Esophagus squamous epithelium (tissue), 5 donors: ENCODE measurements around the gene CANT1. TPM values are rescaled to one million over a fixed set of nuclear protein-coding genes. Genes with fewer than 3 reads are reported as not detected.

Source experiments
- DNase-seq: peaks from one replicate; lab custom pipeline; 2025; lab: John Stamatoyannopoulos, UW
- H3K27ac ChIP-seq, 4 donors: fragments of 200-600 bp; sonication (generic); one replicate each; pipeline ENCODE4 v1.5.1; 2016 to 2019; ENCODE audit warnings: mild to moderate bottlenecking in 1 of 4
- H3K27me3 ChIP-seq, 4 donors: fragments of 200-600 bp; sonication (generic); 1 replicate in 3 of 4; 2 replicates in 1 of 4; pipeline versions ENCODE4 v1.5.1 to v1.6.0; 2017 to 2021; ENCODE audit warnings: antibody characterized with exemption in 1 of 4
- H3K36me3 ChIP-seq, 3 donors: fragments of 200-600 bp; sonication (generic); one replicate each; pipeline ENCODE4 v1.5.1; 2016 to 2019
- H3K4me1 ChIP-seq, 3 donors: fragments of 200-600 bp; sonication (generic); one replicate each; pipeline ENCODE4 v1.5.1; 2017 to 2019
- H3K4me3 ChIP-seq, 4 donors: fragments of 200-600 bp; sonication (generic); 1 replicate in 3 of 4; 2 replicates in 1 of 4; pipeline ENCODE4 v1.5.1; 2016 to 2019; ENCODE audit warnings: mild to moderate bottlenecking in 2 of 4, moderate library complexity in 1 of 4
- H3K9me3 ChIP-seq, 3 donors: fragments of 200-600 bp; sonication (generic); one replicate each; pipeline ENCODE4 v1.5.1; 2016 to 2019
- POLR2A ChIP-seq, 4 donors: fragments of 450-650 bp; IDR thresholded peaks; one replicate each; pipeline ENCODE4 v1.6.1; 2017; ENCODE audit warnings: antibody characterized with exemption in 4 of 4, mild to moderate bottlenecking in 4 of 4, moderate library complexity in 3 of 4
- whole genome bisulfite sequencing, 2 donors: methylation state at CpG; one replicate each; pipeline ENCODE4 v1.1.5; 2018; 5-methylcytosine and 5-hydroxymethylcytosine counted together
- intact Hi-C: fragments of 100-400 bp; cut with DNase I; formaldehyde crosslinking; loops from one replicate; pipeline ENCODE4 v1.15.0; 2022
- total RNA-seq, 4 donors: library from RNA; depleted of rRNA; stranded (reverse); fragments of >200 nt; gene quantifications; one replicate each; pipeline ENCODE4 v1.1.0, GENCODE V29; 2016
- TF ChIP-seq, protein P1 (sequence below), 6 experiments: fragments of 450-650 bp in 4 of 6; fragments of 200-600 bp in 2 of 6; sonication (generic) in 2 of 6; IDR thresholded peaks; one replicate each; pipeline ENCODE4 v1.5.1; 2016 to 2019; ENCODE audit warnings: antibody characterized with exemption in 6 of 6, mild to moderate bottlenecking in 4 of 6, moderate library complexity in 4 of 6
- donor health status: DM: yes; HTN: yes; CAD: no.

CANT1 gene
- total RNA-seq, 4 donors from 2014 or later = 36.2 to 58.8 (median 38.3) TPM

DNA sequence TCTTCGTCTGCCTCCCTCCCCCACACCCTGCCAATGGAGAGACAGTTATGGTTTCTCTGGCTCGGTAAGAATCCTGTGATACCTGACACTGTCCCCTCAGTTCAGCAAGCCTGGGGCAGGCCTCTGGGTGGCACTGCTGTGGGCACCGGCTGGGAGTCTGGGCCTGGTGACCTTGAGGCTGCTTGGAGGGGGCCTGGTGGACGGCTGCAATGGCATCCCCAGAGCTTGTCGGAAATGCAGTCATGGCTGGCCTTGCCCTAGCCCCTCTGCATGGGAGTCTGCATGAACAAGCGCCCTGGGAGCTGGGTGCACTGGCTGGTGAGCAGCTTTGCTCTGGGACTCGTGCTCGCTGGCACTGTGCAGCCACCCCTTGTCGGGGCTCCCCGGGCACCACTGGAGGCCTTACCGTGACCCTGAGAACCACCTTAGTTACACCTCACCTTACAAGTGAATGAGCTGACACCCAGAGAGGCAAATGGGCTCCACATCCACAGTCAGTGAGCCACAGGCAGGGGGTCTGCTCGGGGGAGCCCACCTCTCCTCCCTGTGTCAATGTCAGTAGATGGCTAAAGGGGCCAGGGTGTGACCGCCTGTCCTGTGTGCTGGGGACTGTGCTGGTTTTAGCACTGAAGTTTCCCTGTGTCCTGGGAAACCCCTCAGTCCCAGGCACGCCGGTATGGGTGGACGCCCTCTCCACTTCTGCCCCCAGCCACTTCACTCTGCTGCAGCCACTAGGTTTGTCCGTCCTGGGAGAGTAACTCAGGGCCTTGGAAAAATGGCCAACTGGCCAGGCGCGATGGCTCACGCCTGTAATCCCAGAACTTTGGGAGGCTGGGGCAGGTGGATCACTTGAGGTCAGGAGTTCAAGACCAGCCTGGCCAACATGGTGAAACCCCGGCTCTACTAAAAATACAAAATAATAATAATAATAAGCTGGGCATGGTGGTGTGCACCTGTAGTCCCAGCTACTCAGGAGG lies 31.3 kb downstream of the CANT1 start:
- Histone ChIP-seq H3K27ac (peak overlapping the region; percentile 57 to 92 (median 91)), H3K9me3 (no peaks in the 10 kb centered on the region), H3K27me3 (no peaks in the 10 kb centered on the region), H3K4me1 (peaks cover 43 to 79% (median 59%) of the 10 kb centered on the region in 3 donors), H3K36me3 (no peaks in the 10 kb centered on the region), H3K4me3 (peak overlapping the region; percentile 30 to 64 (median 48))
- no peak for DNase-seq
- 56% methylated on average over 4 of the region's 21 CpGs; no CpG with 5 or more reads in 1 of the 2 donors for WGBS, 2 donors
- intact Hi-C loops = no loop called here
- TF ChIP-seq, protein P1, sequence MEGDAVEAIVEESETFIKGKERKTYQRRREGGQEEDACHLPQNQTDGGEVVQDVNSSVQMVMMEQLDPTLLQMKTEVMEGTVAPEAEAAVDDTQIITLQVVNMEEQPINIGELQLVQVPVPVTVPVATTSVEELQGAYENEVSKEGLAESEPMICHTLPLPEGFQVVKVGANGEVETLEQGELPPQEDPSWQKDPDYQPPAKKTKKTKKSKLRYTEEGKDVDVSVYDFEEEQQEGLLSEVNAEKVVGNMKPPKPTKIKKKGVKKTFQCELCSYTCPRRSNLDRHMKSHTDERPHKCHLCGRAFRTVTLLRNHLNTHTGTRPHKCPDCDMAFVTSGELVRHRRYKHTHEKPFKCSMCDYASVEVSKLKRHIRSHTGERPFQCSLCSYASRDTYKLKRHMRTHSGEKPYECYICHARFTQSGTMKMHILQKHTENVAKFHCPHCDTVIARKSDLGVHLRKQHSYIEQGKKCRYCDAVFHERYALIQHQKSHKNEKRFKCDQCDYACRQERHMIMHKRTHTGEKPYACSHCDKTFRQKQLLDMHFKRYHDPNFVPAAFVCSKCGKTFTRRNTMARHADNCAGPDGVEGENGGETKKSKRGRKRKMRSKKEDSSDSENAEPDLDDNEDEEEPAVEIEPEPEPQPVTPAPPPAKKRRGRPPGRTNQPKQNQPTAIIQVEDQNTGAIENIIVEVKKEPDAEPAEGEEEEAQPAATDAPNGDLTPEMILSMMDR (IDR thresholded peaks at IDR 0.05) = no peak
- no peak for TF ChIP-seq POLR2A (IDR thresholded peaks at IDR 0.05)

DNA sequence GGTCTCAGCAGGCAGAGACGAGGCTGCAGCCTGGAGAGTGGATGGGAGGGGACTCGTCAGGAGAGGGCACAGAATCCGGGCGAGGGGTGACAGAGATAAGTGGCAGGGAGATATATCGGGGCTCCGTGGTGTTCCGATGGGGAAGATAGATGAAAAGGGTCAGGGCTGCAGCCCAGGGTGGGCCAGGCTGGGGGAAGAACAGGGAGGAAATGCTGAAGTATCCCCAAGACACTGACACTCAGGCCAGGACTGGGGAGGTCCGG lies 32.0 kb downstream of the CANT1 start:
- 44 to 54% methylated on average over 8 of the region's 8 CpGs for WGBS, 2 donors
- peak overlapping the region; percentile 83 to 92 (median 91) for H3K27ac ChIP-seq

DNA sequence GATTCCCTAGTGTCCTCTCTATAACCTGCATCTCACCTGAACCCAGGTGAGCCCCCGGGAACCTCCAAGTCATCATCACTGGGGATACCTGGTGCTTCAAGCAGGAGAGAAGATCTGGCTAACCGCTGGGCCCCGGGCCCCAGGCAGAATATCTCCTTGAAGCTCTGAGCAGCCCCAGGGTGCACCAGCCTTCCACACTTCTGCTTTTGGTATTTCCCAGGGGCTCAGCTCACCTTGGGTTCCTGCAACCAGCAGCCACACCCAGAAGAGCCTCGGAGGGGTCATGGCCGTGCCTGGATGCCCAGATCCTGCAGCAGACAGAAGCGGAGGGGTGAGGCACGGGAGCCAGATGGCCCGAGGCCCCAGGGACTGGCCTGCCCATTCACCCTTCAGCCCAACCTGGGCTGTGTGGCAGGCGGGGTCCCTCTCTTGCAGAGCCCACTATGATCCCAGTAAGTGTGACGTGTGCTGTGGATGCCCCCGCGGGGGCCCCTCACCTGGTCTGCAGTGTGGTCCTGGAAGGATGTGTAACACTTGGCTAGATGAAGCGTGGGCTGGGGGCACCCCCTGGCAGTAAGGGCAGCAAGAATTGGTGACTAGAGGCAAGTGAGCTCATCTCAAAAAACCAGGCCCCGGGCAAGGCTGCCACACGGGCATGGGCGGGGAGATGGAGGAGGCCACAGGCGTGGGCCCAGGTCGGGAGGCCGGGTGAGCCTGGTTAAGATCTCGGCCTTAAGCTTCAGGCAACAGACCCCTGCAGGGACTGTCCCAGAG lies 32.5 kb downstream of the CANT1 start:
- H3K27me3 ChIP-seq = no peaks in the 10 kb centered on the region
- H3K27ac ChIP-seq = peak overlapping the region; percentile 83 to 92 (median 91)
- DNase-seq = no peak
- H3K36me3 ChIP-seq = peaks cover 0 to 7% (median 0%) of the 10 kb centered on the region in 3 donors
- intact Hi-C loops = no loop called here
- TF ChIP-seq, protein P1 (IDR thresholded peaks at IDR 0.05) = no peak
- H3K9me3 ChIP-seq = no peaks in the 10 kb centered on the region
- peak overlapping the region in 2 of 4 donors; percentile 3 to 64 for H3K4me3 ChIP-seq
- 14 to 19% methylated on average over 3 to 7 of the region's 20 CpGs for WGBS, 2 donors
- H3K4me1 ChIP-seq = peaks cover 43 to 84% (median 59%) of the 10 kb centered on the region in 3 donors

More for the DNA sequence above, 32.0 kb downstream of the CANT1 start:
- TF ChIP-seq POLR2A (IDR thresholded peaks at IDR 0.05) = no peak
- TF ChIP-seq, protein P1 (IDR thresholded peaks at IDR 0.05) = no peak
- intact Hi-C loops = no loop called here
- no peak for DNase-seq
- no peaks in the 10 kb centered on the region for H3K27me3 ChIP-seq
- no peaks in the 10 kb centered on the region for H3K9me3 ChIP-seq
- peaks cover 0 to 2% (median 0%) of the 10 kb centered on the region in 3 donors for H3K36me3 ChIP-seq
- peak overlapping the region in 2 of 4 donors; percentile 49 to 64 for H3K4me3 ChIP-seq
- H3K4me1 ChIP-seq = peaks cover 43 to 83% (median 59%) of the 10 kb centered on the region in 3 donors

DNA sequence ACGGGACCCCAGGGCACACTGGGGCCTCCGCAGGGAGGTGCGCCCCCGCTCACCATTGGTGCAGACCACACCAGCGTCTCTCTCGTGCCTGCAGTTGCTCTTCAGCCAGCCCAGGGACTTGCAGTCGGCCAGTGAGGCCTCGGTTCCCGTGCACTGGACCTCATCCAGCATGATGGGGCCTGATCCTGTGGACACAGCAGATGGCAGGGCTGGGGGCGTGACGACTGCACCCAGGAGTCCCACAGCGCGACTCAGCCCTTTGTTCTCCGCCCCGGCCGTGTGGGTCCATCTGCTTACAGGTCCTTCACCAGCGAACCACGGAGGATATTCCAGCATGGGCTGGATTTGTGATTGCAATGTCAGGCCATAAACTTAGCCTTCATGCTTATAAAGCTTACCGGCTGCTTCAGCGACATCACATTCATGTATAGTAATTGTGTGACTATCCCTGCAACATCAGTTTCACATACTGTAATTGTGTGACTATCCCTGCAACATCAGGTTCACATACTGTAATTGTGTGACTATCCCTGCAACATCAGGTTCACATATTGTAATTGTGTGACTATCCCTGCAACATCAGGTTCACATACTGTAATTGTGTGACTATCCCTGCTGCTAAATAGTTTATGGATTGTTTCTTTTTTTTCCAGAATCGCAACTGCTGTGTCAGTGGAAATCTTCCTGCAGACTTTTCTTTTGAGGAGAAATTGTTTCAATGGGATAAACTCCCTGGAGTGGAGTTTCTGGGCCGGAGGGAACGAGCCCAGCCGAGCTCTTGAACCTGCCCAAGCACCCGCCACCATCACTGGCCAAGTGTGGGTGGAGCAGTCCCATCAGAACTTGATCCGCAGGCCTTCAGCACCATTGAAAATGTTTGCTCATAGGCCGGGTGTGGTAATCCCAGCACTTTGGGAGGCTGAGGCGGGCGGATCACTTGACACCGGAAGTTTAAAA lies 34.7 kb downstream of the CANT1 start:
- Histone ChIP-seq H3K27me3 (no peaks in the 10 kb centered on the region), H3K9me3 (no peaks in the 10 kb centered on the region), H3K4me3 (peak overlapping the region in 2 of 4 donors; percentile 2 to 35), H3K36me3 (peaks cover 0 to 17% (median 0%) of the 10 kb centered on the region in 3 donors), H3K4me1 (peaks cover 51 to 94% (median 67%) of the 10 kb centered on the region in 3 donors), H3K27ac (peak overlapping the region; percentile 83 to 92 (median 91))
- TF ChIP-seq, protein P1 (IDR thresholded peaks at IDR 0.05) = no peak
- TF ChIP-seq POLR2A (IDR thresholded peaks at IDR 0.05) = no peak
- intact Hi-C loops = loop anchor here (5.0 kb wide), 1 partner anchor 108 kb away; no protein-coding TSS in a partner anchor
- DNase-seq = no peak
- WGBS, 2 donors = 35 to 43% methylated on average over 16 to 21 of the region's 30 CpGs
